NCI-H460 (cell line): ENCODE data around the gene PSPN. TPM values are rescaled to one million over a fixed set of nuclear protein-coding genes. Genes with fewer than 3 reads are reported as not detected.

Experiments used
- DNase-seq: peaks from one replicate; pipeline ENCODE4 v3.0.0-alpha.2; 2016; ENCODE audit warnings: low read depth; ENCODE audit errors: extremely low read depth
- polyA plus RNA-seq: library from polyadenylated mRNA; depleted of rRNA; stranded (reverse); fragments of >200 nt; gene quantifications from 2 replicates; pipeline ENCODE4 v1.2.3, GENCODE V29; 2014; cell fraction: nucleus; rRNA removed
- total RNA-seq: library from RNA; depleted of rRNA; stranded (reverse); fragments of >200 nt; shearing (Covaris generic); gene quantifications from 2 replicates; pipeline ENCODE4 v1.2.3, GENCODE V29; 2014; rRNA removed

Gene PSPN
- 1.1 and 5.3 TPM in 2 replicates for total RNA-seq
- 0.04 TPM in 1 of 2 replicates, not detected in the other for polyA plus RNA-seq

GRCh38 chr19:6375411-6376010 is at the start of gene PSPN:
TSS of gene PSPN (minus strand) at chr19:6375933. CDS start at chr19:6375849, 84 bp downstream.
- no peak for DNase-seq

- DNase-seq, result peak; percentile 99
Observed at GRCh38 chr19:6424939-6425731, 49.4 kb upstream of the PSPN start.

GRCh38 chr19:6424195-6424938 is 48.6 kb upstream of the PSPN start, which contains the start of gene KHSRP:
TSS of gene KHSRP (minus strand) at chr19:6424811. CDS start at chr19:6424701, 110 bp downstream.
- DNase-seq, result no peak

GRCh38 chr19:6423499-6424194 is 47.9 kb upstream of the PSPN start:
- DNase-seq, result no peak

- no peak for DNase-seq
Observed at GRCh38 chr19:6421075-6422014, 45.6 kb upstream of the PSPN start.

GRCh38 chr19:6418562-6418932 is 42.8 kb upstream of the PSPN start:
- DNase-seq, result no peak

- DNase-seq, result peak; percentile 33
Observed at GRCh38 chr19:6417713-6418561, 42.2 kb upstream of the PSPN start.

- DNase-seq, result no peak
Observed at GRCh38 chr19:6416658-6417405, 41.1 kb upstream of the PSPN start.

GRCh38 chr19:6415591-6416190 is 40.0 kb upstream of the PSPN start:
- no peak for DNase-seq

GRCh38 chr19:6414793-6415590 is 39.3 kb upstream of the PSPN start:
- DNase-seq, result no peak

GRCh38 chr19:6413721-6414643 is 38.2 kb upstream of the PSPN start:
- DNase-seq, result no peak

GRCh38 chr19:6413291-6413690 is 37.6 kb upstream of the PSPN start:
- DNase-seq, result no peak

GRCh38 chr19:6412447-6413091 is 36.8 kb upstream of the PSPN start:
- DNase-seq, result no peak

- no peak for DNase-seq
Observed at GRCh38 chr19:6412061-6412446, 36.3 kb upstream of the PSPN start.

- no peak for DNase-seq
Observed at GRCh38 chr19:6409346-6409745, 33.6 kb upstream of the PSPN start.
